HG03521 (cell line): ENCODE measurements around the gene JAK1.
A peak's percentile ranks its signal among the peaks of the same experiment; 100 is the strongest.

Source experiments
- ATAC-seq: cut with Tn5 transposase; IDR thresholded peaks from one replicate; pipeline ENCODE4 v1.9.1; 2021; ENCODE audit warnings: mild to moderate bottlenecking, moderate library complexity; ENCODE audit not compliant: unreplicated experiment

JAK1 gene

GRCh38 chr1:64980745-64981600, 14.6 kb upstream of the JAK1 start:
- ATAC-seq: no peak

- ATAC-seq: no peak
Measured at GRCh38 chr1:64979358-64979757, 13.0 kb upstream of the JAK1 start.

GRCh38 chr1:64976361-64976760, 10.0 kb upstream of the JAK1 start:
- no peak for ATAC-seq

GRCh38 chr1:64975740-64976139, 9.4 kb upstream of the JAK1 start:
- no peak for ATAC-seq

GRCh38 chr1:64975127-64975526, 8.8 kb upstream of the JAK1 start:
- ATAC-seq: no peak

- no peak for ATAC-seq
Measured at GRCh38 chr1:64974288-64974825, 8.0 kb upstream of the JAK1 start.

GRCh38 chr1:64973061-64973647, 6.8 kb upstream of the JAK1 start:
- no peak for ATAC-seq

GRCh38 chr1:64969305-64970046, 3.1 kb upstream of the JAK1 start:
- no peak for ATAC-seq

GRCh38 chr1:64967381-64967780, 1.0 kb upstream of the JAK1 start:
- no peak for ATAC-seq

- peak; percentile 47 for ATAC-seq
Measured at GRCh38 chr1:64965366-64966157, 787 bp downstream of the JAK1 start.

- ATAC-seq: no peak
Measured at GRCh38 chr1:64963466-64963865, 2.9 kb downstream of the JAK1 start.

GRCh38 chr1:64962441-64962840, 3.9 kb downstream of the JAK1 start:
- ATAC-seq: no peak

- no peak for ATAC-seq
Measured at GRCh38 chr1:64961923-64962322, 4.4 kb downstream of the JAK1 start.

- ATAC-seq: peak; percentile 47
Measured at GRCh38 chr1:64960731-64961130, 5.6 kb downstream of the JAK1 start.

GRCh38 chr1:64959986-64960385, 6.4 kb downstream of the JAK1 start:
- no peak for ATAC-seq

- peak; percentile 87 for ATAC-seq
Measured at GRCh38 chr1:64956733-64957441, 9.5 kb downstream of the JAK1 start.

GRCh38 chr1:64956010-64956640, 10.2 kb downstream of the JAK1 start:
- ATAC-seq: no peak

GRCh38 chr1:64955097-64956009, 11.0 kb downstream of the JAK1 start:
- no peak for ATAC-seq

- ATAC-seq: no peak
Measured at GRCh38 chr1:64953241-64953640, 13.1 kb downstream of the JAK1 start.
